Sigmoid colon (tissue), 4 donors: ENCODE data around the gene LILRB2.

Source experiments
- POLR2AphosphoS5 ChIP-seq, 4 donors: sonication (generic); formaldehyde crosslinking; IDR thresholded peaks; one replicate each; pipeline ENCODE4 v1.6.1; 2017; ENCODE audit warnings: antibody characterized with exemption in 4 of 4
- TF ChIP-seq, protein P1 (sequence below), 4 experiments: fragments of 450-650 bp in 3 of 4; fragments of 200-600 bp in 1 of 4; IDR thresholded peaks; one replicate each; pipeline ENCODE4 v1.5.1; 2016 to 2019; ENCODE audit warnings: antibody characterized with exemption in 4 of 4, mild to moderate bottlenecking in 3 of 4, moderate library complexity in 2 of 4

DNA sequence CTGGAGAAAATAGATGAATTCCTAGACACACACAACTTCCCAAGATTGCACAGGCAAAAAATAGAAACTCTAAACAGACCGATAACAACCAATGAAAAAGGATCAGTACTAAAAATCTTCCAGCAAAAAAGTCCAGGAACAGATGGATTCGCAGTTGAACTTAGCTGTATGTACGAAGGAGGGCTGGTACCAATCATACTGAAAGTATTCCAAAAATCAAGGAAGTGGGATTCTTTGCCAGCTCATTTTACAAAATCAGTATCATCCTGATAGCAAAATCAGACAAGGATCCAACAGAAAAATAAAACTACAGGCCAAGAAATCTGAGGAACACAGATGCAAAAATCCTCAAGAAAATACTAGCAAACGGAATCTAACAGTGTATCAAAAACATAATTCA lies 6.5 kb upstream of the LILRB2 start:
- TF ChIP-seq, protein P1, sequence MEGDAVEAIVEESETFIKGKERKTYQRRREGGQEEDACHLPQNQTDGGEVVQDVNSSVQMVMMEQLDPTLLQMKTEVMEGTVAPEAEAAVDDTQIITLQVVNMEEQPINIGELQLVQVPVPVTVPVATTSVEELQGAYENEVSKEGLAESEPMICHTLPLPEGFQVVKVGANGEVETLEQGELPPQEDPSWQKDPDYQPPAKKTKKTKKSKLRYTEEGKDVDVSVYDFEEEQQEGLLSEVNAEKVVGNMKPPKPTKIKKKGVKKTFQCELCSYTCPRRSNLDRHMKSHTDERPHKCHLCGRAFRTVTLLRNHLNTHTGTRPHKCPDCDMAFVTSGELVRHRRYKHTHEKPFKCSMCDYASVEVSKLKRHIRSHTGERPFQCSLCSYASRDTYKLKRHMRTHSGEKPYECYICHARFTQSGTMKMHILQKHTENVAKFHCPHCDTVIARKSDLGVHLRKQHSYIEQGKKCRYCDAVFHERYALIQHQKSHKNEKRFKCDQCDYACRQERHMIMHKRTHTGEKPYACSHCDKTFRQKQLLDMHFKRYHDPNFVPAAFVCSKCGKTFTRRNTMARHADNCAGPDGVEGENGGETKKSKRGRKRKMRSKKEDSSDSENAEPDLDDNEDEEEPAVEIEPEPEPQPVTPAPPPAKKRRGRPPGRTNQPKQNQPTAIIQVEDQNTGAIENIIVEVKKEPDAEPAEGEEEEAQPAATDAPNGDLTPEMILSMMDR (IDR thresholded peaks at IDR 0.05) = no peak
- TF ChIP-seq POLR2AphosphoS5 (IDR thresholded peaks at IDR 0.05) = no peak
